Natural killer cell treated with Interleukin-12 subunit alpha and Interleukin-12 subunit beta and Interleukin-15 and Interleukin-18, amount 100 ng/mL, for 72 hours (primary cell): ENCODE results near the gene SHH. TPM values are rescaled to one million over a fixed set of nuclear protein-coding genes. Genes with fewer than 3 reads are reported as not detected.

Experiments
- ATAC-seq, 2 donors: fragments of 150-1000 bp; cut with Tn5 transposase in 1 of 2; sonication (Bioruptor Pico), chemical (Tn5 transposase) in 1 of 2; 2 replicates each; pipeline ENCODE4 v1.10.0; 2021
- DNase-seq: peaks from one replicate; pipeline ENCODE4 v3.0.0; 2022; ENCODE audit warnings: low spot score
- H3K27ac Mint-ChIP-seq, 2 donors: 1 replicate in 1 of 2; 2 replicates in 1 of 2; pipeline ENCODE4 v1.8.0; 2022; ENCODE audit warnings: mixed read lengths in 2 of 2, mild to moderate bottlenecking in 1 of 2, moderate library complexity in 1 of 2
- H3K27me3 Mint-ChIP-seq, 2 donors: 1 replicate in 1 of 2; 2 replicates in 1 of 2; pipeline ENCODE4 v1.8.0; 2022; ENCODE audit warnings: mixed read lengths in 2 of 2
- H3K36me3 Mint-ChIP-seq: one replicate; pipeline ENCODE4 v1.8.0; 2022; ENCODE audit warnings: mixed read lengths
- H3K4me1 Mint-ChIP-seq, 2 donors: 1 replicate in 1 of 2; 2 replicates in 1 of 2; pipeline ENCODE4 v1.8.0; 2022; ENCODE audit warnings: low read depth in 2 of 2, mixed read lengths in 2 of 2, mild to moderate bottlenecking in 1 of 2
- H3K4me3 Mint-ChIP-seq: one replicate; pipeline ENCODE4 v1.8.0; 2022; ENCODE audit warnings: mixed read lengths
- H3K9me3 Mint-ChIP-seq: 2 replicates; pipeline ENCODE4 v1.8.0; 2022; ENCODE audit warnings: mixed read lengths
- total RNA-seq, 2 donors: library from RNA; stranded (reverse); gene quantifications; one replicate each; pipeline ENCODE4 v1.2.3, GENCODE V29; 2022

The SHH gene
- total RNA-seq, 2 donors from 2014 or later, result not detected

DNA sequence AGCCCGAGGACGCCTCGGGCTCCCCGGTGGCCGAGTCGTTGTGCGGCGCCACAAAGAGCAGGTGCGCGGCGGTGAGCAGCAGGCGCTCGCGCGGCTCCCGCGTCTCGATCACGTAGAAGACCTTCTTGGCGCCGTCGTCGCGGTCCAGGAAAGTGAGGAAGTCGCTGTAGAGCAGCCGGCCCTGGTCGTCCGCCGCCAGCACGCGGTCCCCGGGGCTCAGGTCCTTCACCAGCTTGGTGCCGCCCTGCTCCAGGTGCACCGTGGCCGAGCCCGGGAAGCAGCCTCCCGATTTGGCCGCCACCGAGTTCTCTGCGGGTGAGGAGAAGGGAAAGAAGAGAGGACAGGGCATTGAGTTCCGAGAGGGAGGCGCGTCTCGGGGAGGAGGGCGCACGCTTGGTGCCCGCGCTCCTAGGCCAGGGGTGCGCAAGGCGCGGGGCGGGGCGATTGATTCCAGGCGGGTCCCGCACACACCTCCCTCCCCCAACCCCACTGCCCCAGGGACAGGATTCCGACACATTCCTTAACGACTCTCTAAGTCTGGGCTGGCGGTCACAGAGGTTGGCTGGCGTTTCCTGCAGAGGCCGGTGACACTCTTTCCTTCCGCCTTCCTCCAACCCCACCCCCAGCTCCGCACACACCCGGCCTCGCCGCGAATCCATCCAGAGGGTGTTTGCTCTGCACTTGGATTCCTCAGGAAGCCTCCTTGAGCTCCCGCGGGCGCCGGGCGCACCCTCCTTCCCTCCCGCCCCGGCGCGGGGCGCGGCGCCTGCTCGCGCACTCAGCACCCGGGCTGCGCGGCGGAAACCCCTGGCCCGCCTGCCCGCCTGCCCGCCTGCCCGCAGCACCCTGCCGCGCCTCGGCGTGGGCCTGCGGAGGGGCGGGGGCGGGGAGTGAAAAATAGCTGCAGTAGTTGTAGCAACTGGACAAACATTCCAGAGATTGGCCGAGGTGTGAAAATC lies 8.6 kb downstream of the SHH start:
- no peak for ATAC-seq
- peaks cover 29 to 45% of the 10 kb centered on the region in 2 donors for H3K27me3 Mint-ChIP-seq
- no peaks in the 10 kb centered on the region for H3K9me3 Mint-ChIP-seq
- H3K4me3 Mint-ChIP-seq, result no peak overlapping the region
- DNase-seq, result peak; percentile 55
- peaks cover 0 to 8% of the 10 kb centered on the region in 2 donors for H3K4me1 Mint-ChIP-seq
- no peaks in the 10 kb centered on the region for H3K36me3 Mint-ChIP-seq
- H3K27ac Mint-ChIP-seq, result no peak overlapping the region

DNA sequence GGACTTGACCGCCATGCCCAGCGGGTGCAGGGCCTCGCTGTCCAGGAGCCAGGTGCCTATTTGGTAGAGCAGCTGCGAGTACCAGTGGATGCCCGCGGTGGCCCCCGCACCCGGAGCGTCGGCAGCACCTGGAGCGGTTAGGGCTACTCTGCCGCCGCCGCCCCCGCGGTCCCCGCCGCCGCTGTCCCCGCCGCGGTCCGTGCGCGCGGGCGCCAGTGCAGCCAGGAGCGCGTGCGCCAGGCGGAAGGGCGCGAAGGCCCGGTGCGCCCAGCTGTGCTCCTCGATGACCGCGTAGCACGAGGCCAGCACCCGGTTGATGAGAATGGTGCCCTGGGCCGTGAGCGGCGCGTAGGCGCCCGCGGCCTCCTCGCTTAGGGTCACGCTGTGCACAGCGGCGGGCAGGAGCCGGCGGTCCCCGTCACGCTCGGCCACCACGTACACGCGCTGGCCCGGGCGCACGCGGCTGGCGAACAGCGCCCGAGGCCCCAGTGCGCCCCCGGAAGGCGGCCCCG lies 9.3 kb downstream of the SHH start:
- Mint-ChIP-seq H3K27ac (no peak overlapping the region), H3K9me3 (no peaks in the 10 kb centered on the region), H3K4me1 (peaks cover 0 to 8% of the 10 kb centered on the region in 2 donors), H3K4me3 (no peak overlapping the region), H3K36me3 (no peaks in the 10 kb centered on the region), H3K27me3 (peaks cover 33 to 52% of the 10 kb centered on the region in 2 donors)
- no peak for ATAC-seq
- peak; percentile 50 for DNase-seq

DNA sequence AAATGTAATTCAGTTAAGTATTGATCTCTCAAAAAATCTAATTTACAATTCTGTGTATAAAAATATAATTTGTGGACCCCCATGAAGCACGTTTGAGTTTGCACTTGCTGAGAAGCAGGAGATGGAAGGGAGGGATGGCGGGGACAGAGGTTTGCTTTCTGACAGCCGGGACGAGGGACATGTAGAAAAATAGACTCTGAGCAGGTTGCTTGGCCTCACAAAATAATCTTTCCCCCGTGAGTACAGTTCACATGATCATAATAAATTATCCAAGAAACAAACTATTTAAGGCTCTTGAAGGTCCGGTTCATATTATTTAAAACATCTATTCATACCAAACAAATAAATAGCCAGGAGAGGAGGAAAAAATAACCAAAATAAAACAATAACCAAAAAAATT lies 10.0 kb downstream of the SHH start:
- no peak for DNase-seq
- no peak overlapping the region for H3K27ac Mint-ChIP-seq
- peaks cover 0 to 3% of the 10 kb centered on the region in 2 donors for H3K4me1 Mint-ChIP-seq
- H3K36me3 Mint-ChIP-seq, result no peaks in the 10 kb centered on the region
- no peaks in the 10 kb centered on the region for H3K9me3 Mint-ChIP-seq
- no peak overlapping the region for H3K4me3 Mint-ChIP-seq
- ATAC-seq, result no peak
- peaks cover 27 to 52% of the 10 kb centered on the region in 2 donors for H3K27me3 Mint-ChIP-seq

DNA sequence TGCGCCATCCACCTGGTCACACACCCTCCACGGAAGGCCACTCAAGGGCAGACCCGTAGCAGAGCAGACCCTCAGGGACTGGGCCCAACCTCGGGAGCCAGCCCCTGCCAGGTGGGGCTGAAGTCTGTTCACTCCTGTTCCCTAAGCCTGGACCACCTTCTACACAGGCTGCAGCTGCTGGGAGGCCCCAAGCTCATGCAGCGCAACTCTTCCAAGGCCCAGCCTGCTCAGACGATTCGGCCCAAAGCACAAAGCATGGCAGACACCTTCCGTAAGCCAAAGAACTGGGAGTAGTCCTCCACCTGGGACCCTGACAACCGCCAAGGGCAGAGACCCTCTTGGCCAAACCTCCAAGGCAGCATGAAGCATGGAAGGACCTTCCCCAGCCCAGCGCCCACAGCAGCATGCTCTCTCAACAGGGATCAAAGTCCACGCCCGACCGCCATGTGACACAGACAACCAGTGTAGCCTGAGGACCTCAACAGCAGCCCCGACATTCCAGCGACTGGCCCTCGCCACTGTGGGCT lies 11.5 kb downstream of the SHH start:
- Mint-ChIP-seq H3K4me1 (no peaks in the 10 kb centered on the region), H3K4me3 (no peak overlapping the region), H3K9me3 (no peaks in the 10 kb centered on the region), H3K27ac (no peak overlapping the region), H3K36me3 (no peaks in the 10 kb centered on the region), H3K27me3 (peaks cover 22 to 41% of the 10 kb centered on the region in 2 donors)
- ATAC-seq (no peak), DNase-seq (peak; percentile 56)

DNA sequence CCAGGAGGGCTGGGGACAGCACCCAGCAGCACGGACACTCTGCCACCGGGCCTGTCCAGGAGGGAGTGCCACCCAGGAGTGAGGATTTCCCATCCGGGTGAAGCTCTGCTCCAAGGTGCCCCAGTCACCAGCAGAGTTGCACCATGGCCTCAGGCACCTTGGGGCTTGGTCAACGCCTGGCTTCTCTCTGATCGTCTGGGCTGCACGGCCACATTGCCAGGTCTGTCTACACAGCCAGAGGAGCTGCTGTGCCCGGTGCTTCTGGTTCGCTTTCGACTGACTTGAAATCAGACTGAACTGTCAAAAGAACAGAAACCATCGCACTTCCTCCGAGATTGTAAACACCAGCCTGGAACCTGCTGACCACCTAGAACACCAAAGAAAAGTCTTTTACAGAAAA lies 12.0 kb downstream of the SHH start:
- Mint-ChIP-seq H3K27ac (no peak overlapping the region), H3K9me3 (no peaks in the 10 kb centered on the region), H3K4me3 (no peak overlapping the region), H3K36me3 (no peaks in the 10 kb centered on the region), H3K27me3 (peaks cover 22 to 41% of the 10 kb centered on the region in 2 donors), H3K4me1 (no peaks in the 10 kb centered on the region)
- peak; percentile 13 for DNase-seq
- ATAC-seq, result no peak

DNA sequence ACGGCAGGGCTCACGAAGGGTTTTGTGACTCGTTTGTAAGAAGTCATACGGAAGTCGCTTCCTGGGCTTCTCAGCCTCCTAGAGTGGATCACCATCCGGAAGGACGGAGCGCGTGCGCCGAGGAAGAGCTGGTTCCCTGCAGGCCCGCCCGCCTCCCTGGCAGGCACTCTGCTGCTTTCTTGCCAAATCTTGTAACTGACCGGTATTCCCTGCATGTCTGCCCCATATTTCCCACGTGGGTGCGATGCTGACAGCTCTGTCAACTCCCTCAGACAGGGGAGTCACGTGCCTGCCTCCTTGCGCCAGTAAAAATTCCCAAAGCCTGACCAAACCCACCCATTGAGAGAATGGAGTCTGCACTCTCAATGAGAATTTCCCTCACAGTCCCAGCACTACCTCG lies 12.7 kb downstream of the SHH start:
- Mint-ChIP-seq H3K4me3 (no peak overlapping the region), H3K9me3 (no peaks in the 10 kb centered on the region), H3K27ac (no peak overlapping the region), H3K27me3 (peaks cover 22 to 41% of the 10 kb centered on the region in 2 donors), H3K4me1 (no peaks in the 10 kb centered on the region), H3K36me3 (no peaks in the 10 kb centered on the region)
- DNase-seq, result peak; percentile 42
- no peak for ATAC-seq

DNA sequence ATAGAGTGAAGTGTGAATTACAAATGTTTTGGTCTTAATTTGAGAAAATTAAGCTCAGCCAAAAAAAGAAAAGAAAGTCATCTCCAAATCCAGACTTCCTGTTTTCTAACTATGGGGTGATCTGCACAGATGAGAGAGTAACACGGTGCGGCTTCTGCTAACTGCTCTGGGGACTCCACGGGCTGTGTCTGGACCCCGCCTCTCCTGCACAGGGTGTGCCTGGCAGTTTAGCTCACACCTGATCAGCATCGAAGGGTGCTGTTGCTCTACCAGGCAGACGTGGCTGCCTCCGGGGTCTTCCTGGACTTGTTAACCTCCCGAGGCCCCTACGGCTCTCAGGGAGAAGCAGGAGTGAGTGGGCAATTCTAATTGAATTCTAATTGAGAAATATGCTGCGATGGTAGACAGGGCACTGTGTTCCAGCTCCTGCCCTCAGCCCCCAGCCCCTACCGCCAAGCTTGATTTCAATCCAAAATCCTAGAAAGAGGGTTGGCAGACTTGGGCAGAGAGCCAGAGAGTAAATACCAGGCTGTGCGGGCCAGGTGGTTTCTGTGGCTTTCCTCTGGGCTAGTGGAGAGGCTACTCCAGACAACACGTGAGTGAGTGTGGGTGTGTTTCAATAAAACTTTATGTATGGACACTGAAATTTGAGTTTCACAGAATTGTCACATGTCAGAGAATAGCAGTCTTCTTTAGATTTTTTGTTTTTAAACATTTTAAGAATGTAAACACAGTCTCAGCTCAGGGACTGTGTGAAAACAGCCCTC lies 13.4 kb downstream of the SHH start:
- ATAC-seq, result no peak
- H3K27ac Mint-ChIP-seq, result no peak overlapping the region

DNA sequence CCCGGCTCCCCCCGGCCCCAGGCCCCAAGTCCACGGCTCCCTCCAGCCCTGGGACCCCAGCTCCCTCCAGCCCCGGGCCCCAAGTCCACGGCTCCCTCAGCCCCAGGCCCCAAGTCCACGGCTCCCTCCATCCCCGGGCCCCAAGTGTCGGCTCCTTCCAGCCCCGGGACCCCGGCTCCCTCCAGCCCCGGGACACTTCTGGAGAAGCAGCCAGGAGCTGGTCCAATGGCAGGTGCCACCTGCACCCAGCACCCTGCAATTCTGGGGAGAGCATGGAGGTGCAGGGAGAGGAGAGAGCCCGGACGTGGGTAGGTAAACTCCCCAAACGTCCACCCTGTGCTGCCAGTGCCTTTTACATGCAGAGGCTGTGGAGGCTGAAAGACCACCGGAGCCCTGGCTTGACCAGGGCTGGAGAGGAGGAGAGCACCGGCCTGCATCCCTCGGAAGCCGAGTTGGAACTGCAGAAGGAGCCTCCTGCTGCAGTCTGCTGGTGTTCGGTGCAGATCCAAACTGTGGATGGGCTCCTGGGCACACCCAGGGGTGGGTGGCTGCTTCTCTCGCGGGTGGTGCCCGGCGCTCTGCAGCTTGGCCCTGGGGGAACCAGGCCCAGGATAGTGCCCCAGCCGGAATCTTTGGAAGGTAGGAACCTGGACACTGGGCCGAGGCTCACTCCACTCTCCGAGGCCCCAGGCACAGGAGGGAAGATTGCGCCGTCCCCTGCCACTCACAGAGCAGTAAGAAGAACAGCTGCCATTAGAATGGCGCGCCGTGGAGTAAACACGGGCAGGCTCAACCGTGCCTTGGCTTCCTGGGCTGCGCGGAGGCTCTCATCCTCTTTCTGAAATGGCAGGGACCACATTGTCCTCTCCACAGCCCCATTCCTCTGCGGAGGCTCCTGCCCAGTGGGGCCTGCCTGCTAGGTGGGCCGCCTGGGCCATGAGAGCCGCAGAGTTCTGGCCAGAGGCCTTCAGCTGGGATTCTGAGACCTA lies 14.7 kb downstream of the SHH start:
- Mint-ChIP-seq H3K4me1 (no peaks in the 10 kb centered on the region), H3K4me3 (no peak overlapping the region), H3K27ac (no peak overlapping the region), H3K36me3 (no peaks in the 10 kb centered on the region), H3K27me3 (peaks cover 22 to 39% of the 10 kb centered on the region in 2 donors), H3K9me3 (no peaks in the 10 kb centered on the region)
- ATAC-seq (peak in 1 of 2 donors; percentile 17), DNase-seq (peak; percentile 55)

More for the DNA sequence above, 13.4 kb downstream of the SHH start:
- Mint-ChIP-seq H3K9me3 (no peaks in the 10 kb centered on the region), H3K36me3 (no peaks in the 10 kb centered on the region), H3K27me3 (peaks cover 22 to 41% of the 10 kb centered on the region in 2 donors), H3K4me3 (no peak overlapping the region), H3K4me1 (no peaks in the 10 kb centered on the region)
- DNase-seq, result peak; percentile 40

DNA sequence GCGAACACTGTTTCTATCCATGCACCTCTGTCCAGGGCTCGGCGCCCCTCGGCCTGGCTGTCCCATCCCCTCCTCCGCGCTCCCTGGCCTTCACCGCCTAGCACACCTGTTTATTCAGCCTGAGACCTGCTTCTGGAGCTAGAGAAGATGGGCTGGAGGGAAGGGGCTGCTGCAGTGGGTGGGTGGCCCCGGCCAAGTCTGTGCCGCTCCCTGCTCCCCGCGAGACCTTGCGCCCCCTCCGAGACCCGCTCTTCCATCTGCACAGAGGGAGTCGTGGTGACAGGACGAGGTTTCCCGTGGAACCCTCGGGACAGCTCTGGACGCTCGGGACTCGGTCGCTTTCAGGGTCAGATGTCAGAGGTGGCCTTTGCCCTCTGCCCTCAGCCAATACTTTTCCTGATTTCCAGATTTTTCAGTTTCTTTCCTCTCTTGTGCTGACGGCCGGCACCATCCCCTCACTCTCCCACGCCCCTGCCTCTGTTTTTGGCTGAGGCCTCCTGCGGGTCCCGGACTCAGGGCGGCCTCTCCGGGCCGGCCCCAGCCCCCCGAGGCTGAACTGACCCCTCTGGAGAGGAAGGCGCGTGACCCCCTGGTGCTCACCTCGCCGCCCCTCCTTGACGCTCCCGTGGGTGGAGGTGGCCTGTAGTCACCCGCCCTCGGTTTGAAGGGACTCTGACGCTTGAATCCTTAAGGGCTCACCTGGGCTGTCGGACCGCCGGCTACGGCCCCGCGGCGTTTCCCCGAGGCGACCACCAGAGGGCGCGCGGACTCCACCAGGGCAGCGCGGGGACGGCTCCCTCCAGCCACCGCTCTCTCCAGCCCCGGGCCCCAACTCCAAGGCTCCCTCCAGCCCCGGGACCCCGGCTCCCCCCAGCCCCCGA lies 15.6 kb downstream of the SHH start:
- Mint-ChIP-seq H3K4me1 (no peaks in the 10 kb centered on the region), H3K27me3 (peaks cover 18 to 32% of the 10 kb centered on the region in 2 donors), H3K36me3 (no peaks in the 10 kb centered on the region), H3K4me3 (no peak overlapping the region), H3K9me3 (no peaks in the 10 kb centered on the region), H3K27ac (no peak overlapping the region)
- ATAC-seq (peak; percentile 57 to 76), DNase-seq (peak; percentile 70)

DNA sequence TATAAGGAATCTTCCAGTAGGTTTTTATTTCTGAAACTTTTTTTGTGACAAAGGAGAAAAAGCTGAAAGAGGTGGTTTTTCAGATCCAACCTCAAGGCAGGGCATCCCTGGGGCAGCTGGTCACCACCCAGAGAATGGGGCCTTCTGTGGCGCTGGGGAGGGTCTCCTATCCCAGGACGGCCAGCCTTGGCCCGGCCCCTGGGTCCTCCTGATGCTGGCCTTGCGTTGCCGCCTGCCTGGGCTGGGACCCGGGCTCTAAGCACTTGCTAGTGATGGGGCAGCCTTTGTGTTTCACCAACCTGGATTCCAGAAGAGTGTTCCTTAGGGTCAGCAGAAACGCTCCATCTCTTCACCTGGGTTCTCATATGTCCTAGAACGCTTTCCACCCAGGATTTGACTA lies 16.3 kb downstream of the SHH start:
- H3K4me3 Mint-ChIP-seq, result no peak overlapping the region
- H3K9me3 Mint-ChIP-seq, result no peaks in the 10 kb centered on the region
- H3K4me1 Mint-ChIP-seq, result no peaks in the 10 kb centered on the region
- peak; percentile 51 for DNase-seq
- peaks cover 12 to 26% of the 10 kb centered on the region in 2 donors for H3K27me3 Mint-ChIP-seq
- no peak overlapping the region for H3K27ac Mint-ChIP-seq
- no peak for ATAC-seq
- H3K36me3 Mint-ChIP-seq, result no peaks in the 10 kb centered on the region

DNA sequence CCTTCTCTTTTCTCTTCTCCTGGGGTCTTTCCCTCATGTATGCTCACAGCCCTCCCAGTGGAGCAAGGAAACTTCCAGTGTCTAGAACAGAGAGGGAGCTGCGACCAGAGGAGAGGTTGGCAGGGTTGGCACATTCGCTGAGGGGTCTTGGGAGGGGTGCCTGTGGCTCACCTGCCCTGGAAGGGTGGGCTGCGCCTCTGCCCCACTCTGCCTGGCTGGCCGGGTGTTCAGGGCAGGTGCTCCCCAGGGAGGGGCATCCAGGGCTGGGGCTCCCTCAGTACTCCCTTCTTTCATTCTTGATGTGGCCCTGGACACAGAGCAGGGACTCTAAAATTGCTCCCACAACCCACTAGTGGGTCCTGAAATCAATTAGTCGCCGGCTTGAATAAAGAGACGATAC lies 16.9 kb downstream of the SHH start:
- H3K9me3 Mint-ChIP-seq, result no peaks in the 10 kb centered on the region
- no peak overlapping the region for H3K27ac Mint-ChIP-seq
- peaks cover 10 to 21% of the 10 kb centered on the region in 2 donors for H3K27me3 Mint-ChIP-seq
- no peaks in the 10 kb centered on the region for H3K4me1 Mint-ChIP-seq
- DNase-seq, result peak; percentile 28
- no peaks in the 10 kb centered on the region for H3K36me3 Mint-ChIP-seq
- ATAC-seq, result no peak
- no peak overlapping the region for H3K4me3 Mint-ChIP-seq

DNA sequence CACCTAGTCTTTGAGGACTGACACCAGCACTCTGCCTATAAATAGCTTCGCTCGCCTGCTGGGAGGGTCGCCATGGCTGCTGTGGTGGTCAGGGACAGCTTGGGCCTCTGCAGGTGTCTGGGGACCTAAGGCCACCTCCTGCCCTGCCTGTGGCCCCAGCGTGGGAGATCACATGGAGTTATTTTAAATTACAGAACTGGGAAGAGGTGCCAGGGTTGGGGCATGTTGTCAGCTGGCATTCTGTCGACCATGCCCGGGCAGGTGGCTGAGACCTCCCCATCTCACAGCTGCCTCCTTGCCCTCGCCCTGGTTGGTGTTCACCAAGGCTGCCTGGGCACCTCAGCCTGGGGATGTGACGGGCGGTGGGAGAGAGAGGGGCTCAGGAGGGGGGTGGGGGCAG lies 18.1 kb downstream of the SHH start:
- DNase-seq (peak; percentile 25), ATAC-seq (no peak)
- peaks cover 6 to 10% of the 10 kb centered on the region in 2 donors for H3K27me3 Mint-ChIP-seq
- no peaks in the 10 kb centered on the region for H3K4me1 Mint-ChIP-seq
- no peaks in the 10 kb centered on the region for H3K9me3 Mint-ChIP-seq
- no peaks in the 10 kb centered on the region for H3K36me3 Mint-ChIP-seq
- H3K4me3 Mint-ChIP-seq, result no peak overlapping the region
- H3K27ac Mint-ChIP-seq, result no peak overlapping the region
